Glomerular endothelial cell (primary cell): ENCODE measurements around the gene ANKS1A. TPM values are rescaled to one million over a fixed set of nuclear protein-coding genes. Genes with fewer than 3 reads are reported as not detected.
"Not testable (repeated sequence)": the region's sequence is repeated elsewhere in the genome, so short reads cannot be mapped to it uniquely, and the experiment has no call there.

Experiments
- DNase-seq: peaks from one replicate; pipeline ENCODE4 v3.0.0-alpha.2; 2011; ENCODE audit warnings: low read depth, low spot score; ENCODE audit errors: extremely low read depth
- total RNA-seq: library from RNA; depleted of rRNA; stranded (reverse); fragments of >200 nt; gene quantifications from 2 replicates; pipeline ENCODE4 v1.2.3, GENCODE V29; 2015

The ANKS1A gene
- total RNA-seq, 1 donor from 2014 or later, result 21.5 TPM

GRCh38 chr6:34884996-34885395 is 4.1 kb upstream of the ANKS1A start:
- DNase-seq, result no peak

DNA sequence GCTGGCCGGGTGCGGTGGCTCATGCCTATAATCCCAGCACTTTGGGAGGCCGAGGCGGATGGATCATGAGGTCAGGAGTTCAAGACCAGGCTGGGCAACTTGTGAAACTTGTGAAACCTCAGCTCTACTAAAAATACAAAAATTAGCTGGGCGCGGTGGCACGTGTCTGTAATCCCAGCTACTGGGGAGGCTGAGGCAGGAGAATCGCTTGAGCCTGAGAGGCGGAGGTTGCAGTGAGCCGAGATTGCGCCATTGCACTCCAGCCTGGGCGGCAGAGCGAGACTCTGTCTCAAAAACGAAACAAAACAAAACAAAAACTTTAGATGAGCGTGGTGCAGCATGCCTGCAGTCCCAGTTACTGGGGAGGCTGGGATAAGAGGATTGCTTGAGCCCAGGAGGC is 3.2 kb upstream of the ANKS1A start:
- not testable (repeated sequence) for DNase-seq

- DNase-seq, result peak; percentile 68
Observed at GRCh38 chr6:34887753-34888513, 1.1 kb upstream of the ANKS1A start, which contains the start of gene TAF11. TSS of gene TAF11 (minus strand) at chr6:34888042. CDS start at chr6:34887957, 85 bp downstream.

GRCh38 chr6:34888514-34888856 is 570 bp upstream of the ANKS1A start:
- no peak for DNase-seq

- no peak for DNase-seq
Observed at GRCh38 chr6:34890533-34890925, 1.5 kb downstream of the ANKS1A start.

- DNase-seq, result no peak
Observed at GRCh38 chr6:34891296-34891695, 2.2 kb downstream of the ANKS1A start.

GRCh38 chr6:34894693-34895092 is 5.6 kb downstream of the ANKS1A start:
- DNase-seq, result no peak

GRCh38 chr6:34897130-34897529 is 8.1 kb downstream of the ANKS1A start:
- no peak for DNase-seq

GRCh38 chr6:34897716-34898115 is 8.7 kb downstream of the ANKS1A start:
- DNase-seq, result no peak

- DNase-seq, result not testable (repeated sequence)
Observed at GRCh38 chr6:34899748-34900147, 10.7 kb downstream of the ANKS1A start.

- no peak for DNase-seq
Observed at GRCh38 chr6:34900321-34901031, 11.4 kb downstream of the ANKS1A start.

DNA sequence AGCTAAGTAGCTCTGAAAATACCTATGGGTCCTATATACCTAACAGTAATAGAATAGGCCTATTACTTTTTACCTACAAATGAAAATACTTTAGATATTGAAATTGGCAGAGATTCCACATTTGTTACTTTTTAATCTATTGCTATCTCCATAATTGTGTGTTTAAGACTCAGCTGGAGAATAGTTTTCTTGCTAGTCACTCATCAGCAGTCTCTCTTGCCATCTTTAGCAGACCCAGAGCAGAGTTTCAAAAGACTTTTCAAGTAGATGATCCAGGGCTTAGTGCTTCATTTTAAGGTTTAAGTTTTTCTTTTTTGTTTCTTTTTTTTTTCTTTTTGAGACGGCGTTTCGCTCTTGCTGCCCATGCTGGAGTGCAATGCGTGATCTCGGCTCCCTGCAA is 12.9 kb downstream of the ANKS1A start:
- no peak for DNase-seq

DNA sequence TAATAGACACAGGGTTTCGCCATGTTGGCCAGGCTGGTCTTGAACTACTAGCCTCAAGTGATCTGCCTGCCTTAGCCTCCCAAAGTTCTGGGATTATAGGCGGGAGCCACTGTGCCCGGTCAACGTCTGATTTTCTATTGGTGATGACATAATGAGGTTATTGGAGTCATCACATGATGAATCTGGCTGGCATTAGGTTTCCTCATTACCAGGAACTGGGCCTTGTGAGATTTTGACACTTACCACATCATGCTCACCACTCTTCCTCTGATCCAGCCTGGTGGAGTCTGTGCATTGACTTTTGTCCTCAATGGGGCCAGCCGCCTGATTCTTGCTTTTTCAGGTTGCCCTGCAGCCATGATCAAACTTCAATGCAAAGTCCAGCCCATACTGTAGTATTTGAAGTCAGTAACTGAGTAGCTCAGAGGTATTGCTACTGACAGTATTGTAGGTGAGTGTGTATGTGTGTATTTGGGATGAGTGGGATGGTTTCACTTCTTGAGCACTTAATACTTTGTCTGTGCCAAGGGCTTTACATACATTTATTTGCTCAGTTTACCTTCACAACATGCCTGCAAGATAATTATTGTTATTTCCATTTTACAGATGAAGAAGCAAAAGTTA is 16.0 kb downstream of the ANKS1A start:
- no peak for DNase-seq

- no peak for DNase-seq
Observed at GRCh38 chr6:34906826-34907225, 17.8 kb downstream of the ANKS1A start.

GRCh38 chr6:34908194-34908593 is 19.1 kb downstream of the ANKS1A start:
- DNase-seq, result no peak

DNA sequence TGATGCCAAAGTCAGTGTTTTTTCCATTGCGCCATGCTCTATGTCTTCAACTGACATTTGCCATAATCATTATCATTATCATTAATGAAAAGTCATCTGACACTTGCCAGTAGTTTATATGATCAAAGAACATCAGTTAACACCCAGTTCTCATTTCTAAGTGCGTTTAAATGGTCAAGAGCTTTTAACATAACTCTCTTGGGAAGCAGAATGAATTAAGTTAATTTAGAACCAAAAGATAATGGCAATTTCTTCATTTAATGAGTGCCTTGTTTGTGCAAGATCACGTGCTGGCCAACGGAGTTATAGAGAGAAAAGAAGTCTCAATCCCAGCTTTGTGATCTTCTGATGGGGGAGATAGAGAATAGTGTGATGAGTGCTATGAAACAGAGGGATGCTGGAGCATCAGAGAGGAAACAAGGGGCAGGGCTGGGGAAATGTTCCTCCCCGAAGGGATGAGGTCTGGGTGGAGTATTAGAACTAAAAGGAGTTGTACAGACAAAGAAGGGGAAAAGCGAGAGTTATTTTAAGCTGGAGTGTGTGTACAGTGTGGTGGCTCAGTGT is 20.3 kb downstream of the ANKS1A start:
- no peak for DNase-seq

DNA sequence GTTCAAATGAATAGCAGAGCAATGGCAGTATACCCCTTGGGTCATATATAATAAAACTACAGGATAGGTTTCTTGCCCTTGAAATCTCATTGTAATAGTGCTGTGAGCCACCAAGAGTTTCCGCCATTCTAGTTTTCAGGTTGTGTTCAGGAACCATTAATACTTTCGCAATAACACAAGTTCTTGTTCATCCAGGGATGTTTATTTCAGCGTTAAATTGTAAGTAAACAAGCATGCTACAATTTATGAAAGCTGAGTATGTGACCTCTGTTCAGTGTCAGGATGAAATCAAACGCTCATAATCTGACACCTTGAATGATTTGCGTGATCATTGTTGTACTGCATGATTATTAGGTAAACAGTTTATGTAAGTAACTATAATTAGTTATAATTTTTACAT is 22.8 kb downstream of the ANKS1A start:
- no peak for DNase-seq

- no peak for DNase-seq
Observed at GRCh38 chr6:34912715-34913464, 23.8 kb downstream of the ANKS1A start.

DNA sequence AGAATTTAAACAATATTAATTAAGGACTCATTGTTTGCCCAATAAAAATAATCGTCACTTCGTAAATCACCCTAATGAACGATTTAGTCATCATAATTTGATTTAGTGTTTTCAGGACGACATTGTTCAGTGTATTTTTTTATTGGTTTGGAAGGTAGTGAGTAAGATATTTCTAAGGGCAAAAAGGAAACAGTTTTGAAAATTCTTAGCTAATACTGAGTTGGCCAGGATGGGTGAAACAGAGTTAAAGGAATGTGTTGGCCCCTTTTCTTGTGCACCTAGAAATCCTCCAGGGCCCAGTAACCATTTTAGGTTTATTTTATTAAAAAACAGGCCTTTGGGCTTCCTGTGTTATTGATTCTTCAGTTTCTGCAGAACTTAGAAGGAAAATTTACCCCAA is 25.3 kb downstream of the ANKS1A start:
- DNase-seq, result no peak

GRCh38 chr6:34916348-34916967 is 27.4 kb downstream of the ANKS1A start:
- no peak for DNase-seq
